Measurements from ENCODE around the gene DPPA2. TPM values are rescaled to one million over a fixed set of nuclear protein-coding genes. Genes with fewer than 3 reads are reported as not detected.
A peak's percentile ranks its signal among the peaks of the same experiment; 100 is the strongest.

The DPPA2 gene
- total and polyA plus RNA-seq, 2 of the 8 experiments (the other 6 are each of a cell fraction or from before 2014, with no cell fraction given), result 7.8 to 12.6 TPM

- Histone ChIP-seq H3K23me2 (ENCODE audit: low read depth, low read length) (no peaks in the 10 kb centered on the region), H3K27ac (ENCODE audit: low read depth, low read length) (no peak overlapping the region), H4K20me1 (replicated peaks in 1 of 2; ENCODE audit: control insufficient read depth in 1 of 2, insufficient read depth in 2 of 2, low read length in 2 of 2) (no peaks in the 10 kb centered on the region), H3K23ac (ENCODE audit: insufficient read length) (no peak overlapping the region), H2BK20ac (ENCODE audit: low read length) (no peak overlapping the region), H4K91ac (replicated peaks; ENCODE audit: insufficient read length, low read length) (no peak overlapping the region), H2BK5ac (ENCODE audit: low read depth, low read length) (no peak overlapping the region), H3K9ac (replicated peaks in 1 of 4; ENCODE audit: extremely low read depth in 1 of 4, low read depth in 3 of 4, low read length in 3 of 4) (no peak overlapping the region), H3K79me1 (ENCODE audit: low read depth, low read length) (no peaks in the 10 kb centered on the region), H3K27me3 (replicated peaks in 1 of 4; ENCODE audit: control insufficient read depth in 3 of 4, extremely low read depth in 1 of 4, insufficient read depth in 3 of 4, low read length in 3 of 4) (no peaks in the 10 kb centered on the region), H3K79me2 (ENCODE audit: control insufficient read depth in 1 of 2, insufficient read depth in 2 of 2, low read length in 2 of 2) (no peaks in the 10 kb centered on the region), H2AFZ (ENCODE audit: low read length) (peak overlapping the region; percentile 45; the same call in 1 of the 2 replicates), H4K8ac (ENCODE audit: extremely low read depth, insufficient read depth, low read length) (no peak overlapping the region), H2AK5ac (ENCODE audit: low read depth, low read length) (no peak overlapping the region), H3K36me3 (ENCODE audit: control insufficient read depth in 2 of 4, insufficient read depth in 4 of 4, low read length in 3 of 4) (no peaks in the 10 kb centered on the region; a peak in 2 of 8 replicates), H3K9me3 (ENCODE audit: insufficient read depth in 2 of 2, low read depth in 1 of 2, low read length in 1 of 2) (no peaks in the 10 kb centered on the region), H3K14ac (ENCODE audit: insufficient read length) (no peak overlapping the region), H3K4me3 (ENCODE audit: extremely low read depth in 1 of 4, insufficient read depth in 2 of 4, low read depth in 3 of 4, low read length in 4 of 4) (no peak overlapping the region), H2BK15ac (ENCODE audit: low read length) (no peak overlapping the region), H2BK120ac (replicated peaks; ENCODE audit: low read depth, low read length) (no peak overlapping the region), H3K4ac (replicated peaks; ENCODE audit: insufficient read length, low read depth, low read length) (no peak overlapping the region), H4K5ac (ENCODE audit: insufficient read length, low read depth, low read length) (no peak overlapping the region), H2BK12ac (ENCODE audit: low read depth, low read length) (no peak overlapping the region), H3K56ac (replicated peaks; ENCODE audit: insufficient read length, low read depth, low read length) (no peak overlapping the region), H3K4me1 (replicated peaks in 1 of 4; ENCODE audit: control insufficient read depth in 3 of 4, insufficient read depth in 4 of 4, low read length in 3 of 4) (peaks cover 0 to 9% (median 5%) of the 10 kb centered on the region in 4 experiments; a peak in 3 of 7 replicates), H3K18ac (ENCODE audit: extremely low read depth, low read length) (no peak overlapping the region), H3K4me2 (ENCODE audit: insufficient read depth in 1 of 2, low read depth in 2 of 2, low read length in 2 of 2) (no peak overlapping the region)
- no peak for TF ChIP-seq JUND (IDR thresholded peaks at IDR 0.05; ENCODE audit: low read length)
- DNase-seq (ENCODE audit: low read depth in 1 of 2, low spot score in 2 of 2) (no peak), FAIRE-seq (peak; percentile 19)
- ChIA-PET CTCF (ENCODE audit: partially characterized antibody) (interaction anchor here (1.0 to 1.2 kb wide), 3 partner anchors 11 to 51 kb away, joined by 3 to 4 read pairs (median 4); no protein-coding TSS in a partner anchor), POLR2A (ENCODE audit: partially characterized antibody) (interaction anchor here (1.0 to 37.7 kb wide), 2 partner anchors 12 to 21 kb away, joined by 3 to 681 read pairs; partner anchors contain the start of gene DPPA4)
- WGBS, 2 experiments (ENCODE audit: extremely low coverage in 1 of 2, insufficient coverage in 1 of 2, insufficient read length in 1 of 2, insufficient replicate concordance in 2 of 2, low coverage in 1 of 2, low lambda C conversion rate in 2 of 2, missing lambda C conversion rate in 1 of 2), result 90% methylated on average over 1 of the region's 1 CpG; no CpG with 5 or more reads in 1 of the 2 experiments
These were observed 3.3 kb downstream of the DPPA2 start for GRCh38 chr3:109313061-109313460.
